Keratinocyte (primary cell): ENCODE results near the gene TIMM29. TPM values are rescaled to one million over a fixed set of nuclear protein-coding genes. Genes with fewer than 3 reads are reported as not detected.

Experiments
- DNase-seq: peaks from one replicate; pipeline ENCODE4 v3.0.0-alpha.2; 2011; ENCODE audit warnings: low read depth, missing footprints, low spot score
- FAIRE-seq: peaks from 2 replicates; lab custom pipeline; 2011; peaks lifted over from hg19 to GRCh38; lab: Jason Lieb, UNC
- H2AFZ ChIP-seq: 2 replicates; pipeline ENCODE4 v1.6.0; 2012; ENCODE audit warnings: low read length, control low read depth, inconsistent platforms; ENCODE audit not compliant: control insufficient read depth
- H3K27ac ChIP-seq: 2 replicates; pipeline ENCODE4 v1.5.1; 2011; ENCODE audit warnings: low read length; ENCODE audit not compliant: control insufficient read depth, insufficient read depth
- H3K27me3 ChIP-seq: 3 replicates; pipeline ENCODE4 v1.6.0; 2011; ENCODE audit warnings: low read length; ENCODE audit not compliant: control insufficient read depth, insufficient read depth; ENCODE audit errors: extremely low read depth
- H3K36me3 ChIP-seq, 2 experiments: 2 replicates in 1 of 2; 3 replicates in 1 of 2; pipeline ENCODE4 v1.5.1; 2011; ENCODE audit warnings: low read length in 2 of 2, mild to moderate bottlenecking in 1 of 2; ENCODE audit not compliant: control insufficient read depth in 2 of 2, insufficient read depth in 2 of 2; ENCODE audit errors: extremely low read depth in 1 of 2
- H3K4me1 ChIP-seq: 3 replicates; pipeline ENCODE4 v1.5.1; 2011; ENCODE audit warnings: low read length; ENCODE audit not compliant: control insufficient read depth, insufficient read depth; ENCODE audit errors: extremely low read depth
- H3K4me2 ChIP-seq: 3 replicates; pipeline ENCODE4 v1.6.0; 2011; ENCODE audit warnings: low read depth, low read length; ENCODE audit not compliant: control insufficient read depth, insufficient read depth; ENCODE audit errors: extremely low read depth
- H3K4me3 ChIP-seq, 3 experiments: fragments of 200-600 bp in 1 of 3; sonication (generic) in 1 of 3; 2 replicates in 2 of 3; 3 replicates in 1 of 3; pipeline ENCODE4 v1.5.1; 2011 to 2016; ENCODE audit warnings: low read length in 3 of 3, mild to moderate bottlenecking in 3 of 3, control low read depth in 2 of 3, inconsistent platforms in 1 of 3, low read depth in 1 of 3, mixed read lengths in 1 of 3, mixed run types in 1 of 3, moderate library complexity in 1 of 3; ENCODE audit not compliant: control insufficient read depth in 2 of 3, insufficient read depth in 2 of 3; ENCODE audit errors: extremely low read depth in 1 of 3
- H3K79me2 ChIP-seq: 2 replicates; pipeline ENCODE4 v1.6.0; 2012; ENCODE audit warnings: low read length; ENCODE audit not compliant: control insufficient read depth, insufficient read depth
- H3K9ac ChIP-seq: 3 replicates; pipeline ENCODE4 v1.6.0; 2011; ENCODE audit warnings: low read length; ENCODE audit not compliant: control insufficient read depth, insufficient read depth; ENCODE audit errors: extremely low read depth
- H3K9me1 ChIP-seq: 3 replicates; pipeline ENCODE4 v1.6.0; 2011; ENCODE audit warnings: low read length; ENCODE audit not compliant: control insufficient read depth, insufficient read depth; ENCODE audit errors: extremely low read depth
- H3K9me3 ChIP-seq: 2 replicates; pipeline ENCODE4 v1.5.1; 2012; ENCODE audit warnings: low read depth, low read length; ENCODE audit not compliant: control insufficient read depth
- H4K20me1 ChIP-seq: 3 replicates; pipeline ENCODE4 v1.6.0; 2011; ENCODE audit warnings: low read length; ENCODE audit not compliant: control insufficient read depth, insufficient read depth; ENCODE audit errors: extremely low read depth
- EZH2 ChIP-seq: IDR thresholded peaks from one replicate; pipeline ENCODE4 v1.6.1; 2012; ENCODE audit warnings: inconsistent platforms, mild to moderate bottlenecking, low read length, moderate library complexity
- dilution Hi-C: fragments of 300-500 bp; cut with MboI; formaldehyde crosslinking; loops from one replicate; pipeline ENCODE4 v1.7.0; 2020; ENCODE audit warnings: low sequenced_read_pairs; ENCODE audit not compliant: extremely low pct_ligation_motif_present
- polyA plus RNA-seq, 5 experiments: library from polyadenylated mRNA; depleted of rRNA in 3 of 5; stranded (reverse) in 3 of 5; stranded (forward) in 1 of 5; unstranded in 1 of 5; fragments of >200 nt; gene quantifications; 1 replicate in 1 of 5; 2 replicates in 3 of 5; 3 replicates in 1 of 5; pipeline versions ENCODE4 v1.2.1 to v1.2.3, GENCODE V29; 2011 to 2012; ENCODE audit warnings: missing spikeins in 2 of 5, low read depth in 1 of 5, low replicate concordance in 1 of 5
- TF ChIP-seq, protein P1 (sequence below), 3 experiments: IDR thresholded peaks in 1 of 3; conservative IDR thresholded peaks in 1 of 3; optimal IDR thresholded peaks in 1 of 3; 2 replicates in 2 of 3; 3 replicates in 1 of 3; pipeline versions ENCODE3 to v1.5.1; 2011; ENCODE audit warnings: low read length in 3 of 3, mild to moderate bottlenecking in 3 of 3, moderate library complexity in 2 of 3, control low read depth in 1 of 3, inconsistent platforms in 1 of 3; ENCODE audit not compliant: insufficient read depth in 2 of 3; ENCODE audit errors: extremely low read depth in 1 of 3

The TIMM29 gene
- polyA plus RNA-seq, 1 donor (not counting 4 experiments of a cell fraction or from before 2014, with no cell fraction given) = 8.4 TPM

DNA sequence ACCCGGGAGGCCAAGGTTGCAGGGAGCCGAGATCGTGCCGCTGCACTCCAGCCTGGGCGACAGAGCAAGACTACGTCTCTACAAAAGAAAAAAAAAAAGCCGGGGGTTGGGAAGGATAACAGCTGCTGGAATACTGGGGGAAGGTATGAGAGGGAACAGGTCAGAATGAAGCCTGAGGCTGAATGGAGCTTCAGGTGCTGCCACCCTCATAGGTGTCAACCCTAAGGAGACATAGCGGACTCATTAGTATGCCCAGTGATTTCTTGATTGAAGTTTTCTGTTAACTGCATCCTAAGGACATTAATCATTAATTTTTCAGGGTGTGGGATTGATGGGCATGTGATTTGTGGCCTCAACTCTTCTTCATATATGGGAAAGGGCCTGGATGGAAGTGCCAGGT is 38.2 kb downstream of the TIMM29 start:
- H3K4me3 ChIP-seq = no peak overlapping the region
- H4K20me1 ChIP-seq = peaks cover 33% of the 10 kb centered on the region
- H3K4me2 ChIP-seq = no peak overlapping the region

DNA sequence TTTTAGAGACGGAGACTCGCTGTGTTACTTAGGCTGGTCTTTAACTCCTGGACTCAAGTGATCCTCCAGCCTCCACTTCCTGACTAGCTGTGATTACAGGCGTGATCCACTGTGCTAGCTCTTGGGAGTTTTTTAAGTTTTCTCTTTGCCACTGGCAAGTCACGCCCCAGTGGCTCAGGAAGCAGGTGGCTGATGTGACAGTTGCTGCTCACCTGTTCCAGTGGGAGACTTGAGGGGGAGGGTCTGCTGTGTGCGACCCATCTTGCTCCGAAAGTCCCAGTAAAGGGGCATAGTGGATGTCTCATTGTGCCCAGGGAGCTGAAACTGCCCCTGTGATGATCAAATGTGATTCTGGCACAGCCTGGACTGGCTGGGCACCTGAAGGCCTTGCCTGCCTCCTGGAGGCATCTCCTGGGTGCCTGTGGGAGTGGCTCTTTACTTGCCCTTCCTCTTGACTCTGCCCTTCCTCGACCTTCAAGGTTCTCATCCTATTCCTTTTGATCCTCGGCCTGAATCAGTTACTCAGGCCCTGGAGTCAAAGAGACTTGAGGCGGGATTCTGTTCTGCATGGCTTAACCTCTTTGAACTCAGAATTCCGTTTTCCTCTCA is 40.0 kb downstream of the TIMM29 start:
- H3K4me3 ChIP-seq = no peak overlapping the region

More for the DNA sequence above, 38.2 kb downstream of the TIMM29 start:
- Histone ChIP-seq H3K27me3 (no peaks in the 10 kb centered on the region), H2AFZ (no peak overlapping the region), H3K79me2 (peaks cover 91% of the 10 kb centered on the region), H3K9ac (no peak overlapping the region), H3K9me1 (peaks cover 8% of the 10 kb centered on the region), H3K36me3 (peaks cover 0 to 6% of the 10 kb centered on the region in 2 experiments), H3K4me1 (peaks cover 16% of the 10 kb centered on the region), H3K27ac (no peak overlapping the region), H3K9me3 (no peaks in the 10 kb centered on the region)
- TF ChIP-seq EZH2 = no peak
- TF ChIP-seq, protein P1, sequence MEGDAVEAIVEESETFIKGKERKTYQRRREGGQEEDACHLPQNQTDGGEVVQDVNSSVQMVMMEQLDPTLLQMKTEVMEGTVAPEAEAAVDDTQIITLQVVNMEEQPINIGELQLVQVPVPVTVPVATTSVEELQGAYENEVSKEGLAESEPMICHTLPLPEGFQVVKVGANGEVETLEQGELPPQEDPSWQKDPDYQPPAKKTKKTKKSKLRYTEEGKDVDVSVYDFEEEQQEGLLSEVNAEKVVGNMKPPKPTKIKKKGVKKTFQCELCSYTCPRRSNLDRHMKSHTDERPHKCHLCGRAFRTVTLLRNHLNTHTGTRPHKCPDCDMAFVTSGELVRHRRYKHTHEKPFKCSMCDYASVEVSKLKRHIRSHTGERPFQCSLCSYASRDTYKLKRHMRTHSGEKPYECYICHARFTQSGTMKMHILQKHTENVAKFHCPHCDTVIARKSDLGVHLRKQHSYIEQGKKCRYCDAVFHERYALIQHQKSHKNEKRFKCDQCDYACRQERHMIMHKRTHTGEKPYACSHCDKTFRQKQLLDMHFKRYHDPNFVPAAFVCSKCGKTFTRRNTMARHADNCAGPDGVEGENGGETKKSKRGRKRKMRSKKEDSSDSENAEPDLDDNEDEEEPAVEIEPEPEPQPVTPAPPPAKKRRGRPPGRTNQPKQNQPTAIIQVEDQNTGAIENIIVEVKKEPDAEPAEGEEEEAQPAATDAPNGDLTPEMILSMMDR (optimal IDR thresholded peaks at IDR 0.05 in 1 of 3, IDR thresholded peaks at IDR 0.05 in 1 of 3, conservative IDR thresholded peaks at IDR 0.05 in 1 of 3; ENCODE audit: extremely low read depth in 1 of 3, insufficient read depth in 2 of 3, low read length in 3 of 3) = no peak
- no peak for FAIRE-seq
- no peak for DNase-seq
- dilution Hi-C loops = no loop called here

More for the DNA sequence above, 40.0 kb downstream of the TIMM29 start:
- H3K79me2 ChIP-seq = peaks cover 85% of the 10 kb centered on the region
- H3K27ac ChIP-seq = no peak overlapping the region
- H4K20me1 ChIP-seq = peaks cover 28% of the 10 kb centered on the region
- H3K9me3 ChIP-seq = no peaks in the 10 kb centered on the region
- peaks cover 2% of the 10 kb centered on the region for H3K4me1 ChIP-seq
- TF ChIP-seq, protein P1 (optimal IDR thresholded peaks at IDR 0.05 in 1 of 3, IDR thresholded peaks at IDR 0.05 in 1 of 3, conservative IDR thresholded peaks at IDR 0.05 in 1 of 3; ENCODE audit: extremely low read depth in 1 of 3, insufficient read depth in 2 of 3, low read length in 3 of 3) = peak; percentile 8 to 32 (median 22)
- no peak for TF ChIP-seq EZH2
- peaks cover 0 to 3% of the 10 kb centered on the region in 2 experiments for H3K36me3 ChIP-seq
- no peak overlapping the region for H2AFZ ChIP-seq
- dilution Hi-C loops = no loop called here
- FAIRE-seq = no peak
- no peak overlapping the region for H3K4me2 ChIP-seq
- H3K27me3 ChIP-seq = no peaks in the 10 kb centered on the region
- no peak for DNase-seq
- H3K9ac ChIP-seq = no peak overlapping the region
- H3K9me1 ChIP-seq = peaks cover 8% of the 10 kb centered on the region
